ENCODE results near the gene CDKN2B.
"Not testable (repeated sequence)": the region's sequence is repeated elsewhere in the genome, so short reads cannot be mapped to it uniquely, and the experiment has no call there.

The CDKN2B gene

GRCh38 chr9:21968331-21969010 is 40.6 kb downstream of the CDKN2B start:
- no peak for DNase-seq

- no peak for DNase-seq
These were observed 41.4 kb downstream of the CDKN2B start for GRCh38 chr9:21967702-21968101.

- DNase-seq, result no peak
These were observed 41.9 kb downstream of the CDKN2B start for GRCh38 chr9:21967169-21967568.

DNA sequence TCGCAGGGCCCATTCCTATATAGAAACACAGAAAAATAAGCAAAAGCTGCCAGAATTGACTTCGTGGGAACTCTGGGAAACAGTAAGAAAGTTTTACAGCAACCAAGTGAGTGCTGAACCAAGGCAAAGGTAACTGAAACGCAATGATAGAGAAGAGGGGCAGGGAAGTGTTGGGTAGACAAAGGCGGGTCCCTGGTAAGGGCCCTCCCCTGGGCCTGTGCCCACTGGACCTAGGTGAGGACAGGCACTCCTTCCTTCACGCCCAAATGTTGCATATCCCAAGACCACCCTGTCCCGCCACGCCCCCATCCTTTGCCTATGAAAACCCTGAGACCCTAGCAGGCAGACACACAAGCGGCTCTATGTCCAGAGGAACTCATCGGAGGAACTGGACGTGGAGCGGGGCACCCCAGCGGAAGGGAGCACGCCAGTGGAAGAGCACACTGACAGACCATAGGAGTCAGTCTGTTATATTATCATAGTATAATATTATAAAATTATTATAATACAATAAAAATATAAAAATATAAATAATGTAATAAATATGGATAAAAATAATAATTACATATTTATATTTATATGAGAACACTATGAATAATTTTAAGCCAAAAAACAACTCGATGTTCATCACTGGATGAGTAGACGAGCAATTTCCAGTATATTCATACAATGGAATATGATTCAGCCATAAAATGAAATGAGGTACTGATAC is 42.8 kb downstream of the CDKN2B start:
- no peak for DNase-seq

DNA sequence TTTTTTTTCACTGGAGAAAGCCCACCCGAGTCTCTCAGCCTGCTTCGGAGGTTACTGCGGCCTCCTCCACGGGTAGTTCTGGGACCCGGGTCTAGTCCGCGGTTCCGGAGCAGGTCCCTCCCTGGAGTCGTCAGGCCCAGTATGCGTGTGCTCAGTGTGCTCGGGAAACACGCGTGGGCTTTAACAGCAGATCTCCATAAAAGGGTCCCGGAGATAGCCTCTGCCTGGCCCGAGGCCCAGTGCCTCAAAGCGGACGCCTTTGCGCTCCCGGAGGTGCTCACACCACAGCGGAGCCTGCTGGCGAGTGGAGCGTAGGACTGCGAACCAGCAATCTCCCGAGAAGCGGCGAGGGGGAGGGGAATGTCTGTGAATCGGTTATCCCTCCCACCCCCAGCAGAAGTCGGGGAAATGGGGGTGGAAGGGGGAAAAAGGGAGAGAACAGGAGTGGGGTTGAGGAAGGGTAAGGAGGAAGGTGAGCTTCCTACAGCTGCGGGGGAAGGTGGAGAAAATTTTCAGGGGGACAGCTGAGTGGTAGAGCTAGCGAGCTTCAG is 43.6 kb downstream of the CDKN2B start:
- peak; percentile 21 to 34 for DNase-seq

DNA sequence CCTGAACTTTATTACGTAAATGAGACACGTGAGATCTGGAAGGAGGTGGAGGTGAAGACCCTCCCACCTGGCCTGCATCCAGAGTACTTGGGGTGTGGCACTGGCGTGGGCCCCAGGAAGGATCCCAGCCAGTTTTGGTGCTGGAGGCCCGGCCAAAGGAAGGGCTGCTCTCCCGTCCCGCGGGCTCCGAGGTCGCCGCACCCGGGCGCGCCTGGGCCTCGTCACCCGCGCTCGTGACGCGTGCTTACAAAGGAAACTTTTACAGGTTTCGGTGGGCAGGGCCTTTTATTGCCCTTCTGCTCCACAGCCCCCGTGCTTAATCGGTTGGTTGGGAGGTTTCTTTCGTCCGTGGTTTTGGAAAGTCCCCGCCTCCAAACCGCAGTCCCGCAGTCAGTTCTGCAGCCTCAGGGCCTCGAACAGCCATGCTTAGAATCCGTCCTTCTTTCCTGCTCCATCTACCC is 44.1 kb downstream of the CDKN2B start:
- peak; percentile 50 to 63 for DNase-seq

- DNase-seq, result no peak
These were observed 47.5 kb downstream of the CDKN2B start for GRCh38 chr9:21961569-21961968.

DNA sequence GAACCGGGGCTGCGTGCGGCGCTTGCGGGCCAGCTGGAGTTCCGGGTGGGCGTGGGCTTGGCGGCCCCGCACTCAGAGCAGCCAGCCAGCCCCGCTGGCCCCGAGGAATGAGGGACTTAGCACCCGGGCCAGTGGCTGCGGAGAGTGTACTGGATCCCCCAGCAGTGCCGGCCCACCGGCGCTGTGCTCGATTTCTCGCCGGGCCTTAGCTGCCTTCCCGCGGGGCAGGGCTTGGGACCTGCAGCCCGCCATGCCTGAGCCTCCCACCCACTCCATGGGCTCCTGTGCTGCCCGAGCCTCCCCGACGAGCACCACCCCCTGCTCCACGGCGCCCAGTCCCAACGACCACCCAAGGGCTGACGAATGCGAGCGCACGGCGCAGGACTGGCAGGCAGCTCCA is 49.8 kb downstream of the CDKN2B start:
- not testable (repeated sequence) for DNase-seq

GRCh38 chr9:21958833-21959232 is 50.3 kb downstream of the CDKN2B start:
- DNase-seq, result no peak

Measured in activated CD4-positive, alpha-beta T cell treated with anti-CD3 and anti-CD28 coated beads for 4 hours (primary cell).